ENCODE results near the gene LPCAT1. TPM values are rescaled to one million over a fixed set of nuclear protein-coding genes. Genes with fewer than 3 reads are reported as not detected.

The LPCAT1 gene
- total RNA-seq, 2 donors from 2014 or later: 78.5 to 124 TPM

DNA sequence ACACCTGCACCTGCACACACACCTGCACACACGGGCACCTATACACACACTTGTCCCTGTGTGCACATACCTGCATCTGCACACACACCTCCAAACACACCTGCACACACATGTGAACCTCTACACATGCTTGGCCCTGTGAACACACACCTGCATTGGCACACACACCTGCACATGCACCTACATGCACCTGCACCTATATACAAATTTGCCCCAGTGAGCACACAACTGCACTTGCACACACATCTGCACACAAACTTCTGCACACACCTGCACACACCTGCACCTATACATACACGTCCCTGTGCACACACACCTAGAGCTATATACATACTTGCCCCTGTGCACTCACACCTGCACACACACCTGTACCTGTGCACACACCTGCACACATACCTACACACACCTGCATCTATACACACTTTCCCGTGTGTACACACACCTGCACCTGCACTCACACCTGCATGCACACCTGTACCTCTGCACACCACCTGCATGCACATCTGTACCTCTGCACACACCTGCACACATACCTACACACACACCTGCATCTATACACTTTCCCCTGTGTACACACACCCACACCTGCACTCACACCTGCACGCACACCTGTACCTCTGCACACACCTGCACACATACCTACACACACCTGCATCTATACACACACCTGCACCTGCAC lies 21.5 kb upstream of the LPCAT1 start:
- Mint-ChIP-seq H3K4me3 (no peak overlapping the region), H3K27ac (no peak overlapping the region), H3K27me3 (ENCODE audit: insufficient read depth) (peaks cover 1% of the 10 kb centered on the region), H3K4me1 (no peaks in the 10 kb centered on the region), H3K9me3 (no peaks in the 10 kb centered on the region), H3K36me3 (ENCODE audit: low read depth) (no peaks in the 10 kb centered on the region)
- Histone ChIP-seq H3K4me1 (ENCODE audit: control insufficient read depth, insufficient read depth, low read length) (no peaks in the 10 kb centered on the region), H3K4me3 (ENCODE audit: low read length) (no peak overlapping the region), H3K27me3 (ENCODE audit: control insufficient read depth, insufficient read depth, low read length, poor library complexity, severe bottlenecking) (no peaks in the 10 kb centered on the region), H3K27ac (ENCODE audit: low read depth, low read length) (no peak overlapping the region), H3K36me3 (ENCODE audit: control insufficient read depth, insufficient read depth, low read length) (no peaks in the 10 kb centered on the region), H3K9me3 (ENCODE audit: control insufficient read depth, low read length) (no peaks in the 10 kb centered on the region), H3K9ac (ENCODE audit: extremely low read depth, low read length, poor library complexity, severe bottlenecking) (no peak overlapping the region)
- no peak for DNase-seq
- 86 to 92% methylated on average over 2 to 4 of the region's 4 CpGs for WGBS, 2 experiments (ENCODE audit: insufficient coverage in 1 of 2, insufficient read length in 1 of 2)
- TF ChIP-seq, protein P1, sequence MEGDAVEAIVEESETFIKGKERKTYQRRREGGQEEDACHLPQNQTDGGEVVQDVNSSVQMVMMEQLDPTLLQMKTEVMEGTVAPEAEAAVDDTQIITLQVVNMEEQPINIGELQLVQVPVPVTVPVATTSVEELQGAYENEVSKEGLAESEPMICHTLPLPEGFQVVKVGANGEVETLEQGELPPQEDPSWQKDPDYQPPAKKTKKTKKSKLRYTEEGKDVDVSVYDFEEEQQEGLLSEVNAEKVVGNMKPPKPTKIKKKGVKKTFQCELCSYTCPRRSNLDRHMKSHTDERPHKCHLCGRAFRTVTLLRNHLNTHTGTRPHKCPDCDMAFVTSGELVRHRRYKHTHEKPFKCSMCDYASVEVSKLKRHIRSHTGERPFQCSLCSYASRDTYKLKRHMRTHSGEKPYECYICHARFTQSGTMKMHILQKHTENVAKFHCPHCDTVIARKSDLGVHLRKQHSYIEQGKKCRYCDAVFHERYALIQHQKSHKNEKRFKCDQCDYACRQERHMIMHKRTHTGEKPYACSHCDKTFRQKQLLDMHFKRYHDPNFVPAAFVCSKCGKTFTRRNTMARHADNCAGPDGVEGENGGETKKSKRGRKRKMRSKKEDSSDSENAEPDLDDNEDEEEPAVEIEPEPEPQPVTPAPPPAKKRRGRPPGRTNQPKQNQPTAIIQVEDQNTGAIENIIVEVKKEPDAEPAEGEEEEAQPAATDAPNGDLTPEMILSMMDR (conservative IDR thresholded peaks at IDR 0.05): no peak

DNA sequence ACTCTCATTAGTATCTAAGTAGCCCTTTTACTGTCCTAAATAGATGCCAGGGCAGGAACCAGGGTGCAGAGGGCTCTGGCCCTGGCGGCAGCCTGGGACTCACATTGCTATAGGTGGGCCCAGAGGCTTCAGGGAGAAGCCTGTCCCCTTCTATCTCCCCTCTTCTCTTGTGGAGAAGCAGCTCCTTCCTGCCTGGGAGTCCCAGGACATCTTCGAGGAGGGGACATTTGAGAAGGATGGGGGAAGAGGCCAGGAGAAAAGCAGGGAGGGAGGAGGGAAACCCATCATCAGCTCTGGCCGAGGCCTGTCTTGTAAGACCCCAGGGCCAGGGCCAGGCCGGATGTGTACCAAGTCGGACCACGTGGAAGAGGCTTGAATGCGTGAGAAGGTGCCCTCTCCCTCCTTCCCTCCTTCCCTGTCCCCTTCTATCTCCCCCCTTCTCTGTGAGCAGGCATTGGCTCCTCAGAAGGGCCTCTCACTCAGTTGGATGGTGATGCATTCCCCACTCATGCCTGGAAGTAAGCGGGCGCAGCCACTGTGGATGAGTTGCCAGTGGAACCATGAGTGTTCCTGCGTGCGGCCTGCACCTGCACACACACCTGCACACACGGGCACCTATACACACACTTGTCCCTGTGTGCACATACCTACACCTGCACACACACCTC lies 20.7 kb upstream of the LPCAT1 start:
- H3K9me3 Mint-ChIP-seq: no peaks in the 10 kb centered on the region
- WGBS, 2 experiments (ENCODE audit: insufficient coverage in 1 of 2, insufficient read length in 1 of 2): 89 to 93% methylated on average over 6 to 12 of the region's 12 CpGs
- no peak overlapping the region for H3K27ac Mint-ChIP-seq
- peaks cover 1% of the 10 kb centered on the region for H3K27me3 Mint-ChIP-seq (ENCODE audit: insufficient read depth)
- DNase-seq: no peak
- H3K4me3 ChIP-seq (ENCODE audit: low read length): no peak overlapping the region
- TF ChIP-seq, protein P1 (conservative IDR thresholded peaks at IDR 0.05): no peak
- no peak overlapping the region for H3K27ac ChIP-seq (ENCODE audit: low read depth, low read length)
- H3K4me1 Mint-ChIP-seq: no peaks in the 10 kb centered on the region
- H3K27me3 ChIP-seq (ENCODE audit: control insufficient read depth, insufficient read depth, low read length, poor library complexity, severe bottlenecking): no peaks in the 10 kb centered on the region
- H3K9me3 ChIP-seq (ENCODE audit: control insufficient read depth, low read length): peaks cover 5% of the 10 kb centered on the region
- H3K4me3 Mint-ChIP-seq: no peak overlapping the region
- no peaks in the 10 kb centered on the region for H3K36me3 Mint-ChIP-seq (ENCODE audit: low read depth)
- H3K9ac ChIP-seq (ENCODE audit: extremely low read depth, low read length, poor library complexity, severe bottlenecking): no peak overlapping the region
- no peaks in the 10 kb centered on the region for H3K36me3 ChIP-seq (ENCODE audit: control insufficient read depth, insufficient read depth, low read length)
- H3K4me1 ChIP-seq (ENCODE audit: control insufficient read depth, insufficient read depth, low read length): no peaks in the 10 kb centered on the region

DNA sequence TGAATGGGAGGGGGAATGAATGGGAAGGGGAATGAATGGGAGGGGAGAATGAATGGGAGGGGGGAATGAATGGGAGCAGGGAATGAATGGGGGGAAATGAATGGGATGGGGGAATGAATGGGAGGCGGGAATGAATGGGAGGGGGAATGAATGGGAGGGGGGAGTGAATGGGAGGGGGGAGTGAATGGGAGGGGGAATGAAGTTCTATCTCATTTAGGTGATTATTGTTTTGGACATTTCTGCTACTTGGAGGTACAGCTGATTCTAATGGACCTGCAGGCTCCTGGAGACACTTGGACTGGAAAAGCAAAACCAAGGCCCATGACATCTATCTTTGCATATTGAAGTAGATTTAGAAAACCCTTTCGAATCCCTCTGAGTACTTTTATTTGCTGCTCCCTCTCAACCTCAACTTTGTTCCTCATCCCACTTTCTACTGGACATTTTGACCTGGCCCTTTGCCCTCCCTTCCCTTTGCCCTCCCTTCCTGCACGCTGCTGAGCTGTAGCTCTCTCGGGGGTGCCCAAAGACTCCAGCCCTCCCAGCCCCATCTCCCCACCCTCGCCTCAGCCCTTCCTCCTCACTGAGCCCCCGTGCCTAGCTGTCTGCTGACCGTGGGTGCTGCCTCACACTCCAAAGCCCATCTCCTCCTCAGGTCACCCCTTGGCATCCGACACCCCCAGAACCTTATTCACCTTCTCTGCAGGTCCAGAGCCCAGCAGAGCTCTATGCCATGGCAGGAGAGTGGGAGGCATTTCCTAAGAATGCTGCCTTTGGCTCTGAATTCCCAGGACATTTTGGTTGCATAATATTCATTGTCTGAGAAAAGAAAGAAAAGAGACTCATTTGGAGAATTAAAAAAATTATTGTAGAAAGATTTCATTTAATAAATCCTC lies 19.9 kb upstream of the LPCAT1 start:
- Histone ChIP-seq H3K4me3 (ENCODE audit: low read length) (no peak overlapping the region), H3K36me3 (ENCODE audit: control insufficient read depth, insufficient read depth, low read length) (no peaks in the 10 kb centered on the region), H3K9ac (ENCODE audit: extremely low read depth, low read length, poor library complexity, severe bottlenecking) (no peak overlapping the region), H3K4me1 (ENCODE audit: control insufficient read depth, insufficient read depth, low read length) (no peaks in the 10 kb centered on the region), H3K27ac (ENCODE audit: low read depth, low read length) (no peak overlapping the region), H3K27me3 (ENCODE audit: control insufficient read depth, insufficient read depth, low read length, poor library complexity, severe bottlenecking) (no peaks in the 10 kb centered on the region), H3K9me3 (ENCODE audit: control insufficient read depth, low read length) (peaks cover 6% of the 10 kb centered on the region)
- 80 to 86% methylated on average over 1 to 8 of the region's 8 CpGs for WGBS, 2 experiments (ENCODE audit: insufficient coverage in 1 of 2, insufficient read length in 1 of 2)
- H3K27me3 Mint-ChIP-seq (ENCODE audit: insufficient read depth): peaks cover 2% of the 10 kb centered on the region
- H3K4me3 Mint-ChIP-seq: no peak overlapping the region
- no peaks in the 10 kb centered on the region for H3K4me1 Mint-ChIP-seq
- H3K9me3 Mint-ChIP-seq: no peaks in the 10 kb centered on the region
- H3K27ac Mint-ChIP-seq: no peak overlapping the region
- peak; percentile 28 for DNase-seq
- TF ChIP-seq, protein P1 (conservative IDR thresholded peaks at IDR 0.05): no peak
- H3K36me3 Mint-ChIP-seq (ENCODE audit: low read depth): no peaks in the 10 kb centered on the region

Data from endodermal cell (in vitro differentiated cells).